ENCODE measurements around the gene TXNDC17.

DNA sequence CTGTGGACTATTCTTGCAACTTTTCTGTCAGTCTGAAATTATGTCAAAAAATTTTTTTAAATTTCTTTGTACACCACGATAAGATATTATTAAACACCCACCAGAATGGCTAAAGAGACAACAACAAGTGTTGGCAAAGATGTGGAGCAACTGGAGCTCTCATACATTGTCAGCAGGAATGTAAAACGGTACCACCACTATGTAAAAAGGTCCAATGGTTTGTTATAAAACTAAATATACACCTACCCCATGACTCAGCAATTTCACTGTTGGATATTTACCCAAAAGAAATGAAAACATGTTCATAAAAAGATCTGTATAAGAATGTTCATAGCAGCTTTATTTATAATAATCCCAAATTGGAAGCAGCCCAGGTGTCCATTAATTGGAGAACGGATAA, 7.6 kb upstream of the TXNDC17 start:
- TF ChIP-seq CTCF (IDR thresholded peaks at IDR 0.05) (no peak), POLR2A (IDR thresholded peaks at IDR 0.05; ENCODE audit: low read depth) (no peak), POLR2AphosphoS5 (IDR thresholded peaks at IDR 0.05) (no peak)
